HG03575 (cell line): Measurements from ENCODE around the gene AASDHPPT.
A peak's percentile ranks its signal among the peaks of the same experiment; 100 is the strongest.

Experiments
- ATAC-seq: cut with Tn5 transposase; IDR thresholded peaks from one replicate; pipeline ENCODE4 v1.9.1; 2021; ENCODE audit not compliant: unreplicated experiment, insufficient number of reproducible peaks, low FRiP score; ENCODE audit errors: extremely low read depth

The AASDHPPT gene

GRCh38 chr11:106076919-106077608, 398 bp upstream of the AASDHPPT start, which contains the start of gene KBTBD3:
Gene KBTBD3, minus strand, starts transcription at chr11:106077347. Its CDS starts 18,250 bp downstream, at chr11:106059097.
- ATAC-seq = peak; percentile 98

- no peak for ATAC-seq
Observed at GRCh38 chr11:106082096-106082495, 4.6 kb downstream of the AASDHPPT start.

- ATAC-seq = no peak
Observed at GRCh38 chr11:106086135-106086534, 8.7 kb downstream of the AASDHPPT start.

DNA sequence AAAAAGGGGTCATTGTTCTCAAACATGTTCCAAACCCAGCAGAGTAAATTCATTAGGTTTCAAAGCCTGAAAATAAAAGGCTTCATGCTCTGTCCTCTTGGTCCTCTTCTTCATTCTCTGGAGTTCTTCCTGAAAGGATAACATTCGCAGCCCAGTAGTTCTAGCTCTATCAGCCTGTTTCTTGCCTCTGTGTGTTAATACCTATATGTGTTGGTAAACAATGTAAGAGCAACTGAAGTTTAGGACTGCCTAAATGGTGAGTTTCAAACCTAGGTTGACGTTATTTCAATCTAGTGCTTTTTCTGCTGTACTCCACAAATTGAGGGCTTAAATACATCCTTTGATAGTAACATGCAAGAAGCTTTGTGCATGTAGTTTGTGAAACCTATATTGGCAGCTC, 9.4 kb downstream of the AASDHPPT start:
- no peak for ATAC-seq

DNA sequence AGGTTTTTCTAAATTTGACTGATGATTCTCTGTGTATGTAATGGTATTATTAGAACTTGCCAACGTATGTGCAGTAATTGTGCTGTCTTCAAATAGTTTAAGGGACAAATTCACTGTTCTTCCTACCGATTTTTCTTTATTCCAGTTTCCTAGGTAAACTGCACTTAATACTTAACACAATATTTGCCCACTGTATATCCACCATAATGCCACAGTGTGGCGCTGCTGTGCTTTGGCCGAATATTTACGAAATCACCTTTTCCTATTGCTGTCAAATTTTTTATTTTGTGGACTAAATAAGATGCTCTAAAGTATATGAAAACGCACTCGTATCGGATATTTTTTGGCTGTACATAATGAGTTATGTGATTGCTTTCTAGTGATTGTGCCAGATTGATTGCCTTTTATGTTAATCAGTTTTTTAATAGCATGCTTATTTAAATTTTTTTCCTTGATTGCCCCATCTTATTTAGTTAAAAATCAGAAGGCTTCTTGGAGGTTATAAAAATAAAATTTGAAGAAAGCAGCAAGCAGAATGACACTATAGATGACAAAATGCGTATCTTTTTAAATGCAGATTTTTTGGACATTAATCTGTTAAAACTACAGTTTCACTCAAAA, 10.5 kb downstream of the AASDHPPT start:
- ATAC-seq = no peak

GRCh38 chr11:106088896-106089295, 11.4 kb downstream of the AASDHPPT start:
- no peak for ATAC-seq

DNA sequence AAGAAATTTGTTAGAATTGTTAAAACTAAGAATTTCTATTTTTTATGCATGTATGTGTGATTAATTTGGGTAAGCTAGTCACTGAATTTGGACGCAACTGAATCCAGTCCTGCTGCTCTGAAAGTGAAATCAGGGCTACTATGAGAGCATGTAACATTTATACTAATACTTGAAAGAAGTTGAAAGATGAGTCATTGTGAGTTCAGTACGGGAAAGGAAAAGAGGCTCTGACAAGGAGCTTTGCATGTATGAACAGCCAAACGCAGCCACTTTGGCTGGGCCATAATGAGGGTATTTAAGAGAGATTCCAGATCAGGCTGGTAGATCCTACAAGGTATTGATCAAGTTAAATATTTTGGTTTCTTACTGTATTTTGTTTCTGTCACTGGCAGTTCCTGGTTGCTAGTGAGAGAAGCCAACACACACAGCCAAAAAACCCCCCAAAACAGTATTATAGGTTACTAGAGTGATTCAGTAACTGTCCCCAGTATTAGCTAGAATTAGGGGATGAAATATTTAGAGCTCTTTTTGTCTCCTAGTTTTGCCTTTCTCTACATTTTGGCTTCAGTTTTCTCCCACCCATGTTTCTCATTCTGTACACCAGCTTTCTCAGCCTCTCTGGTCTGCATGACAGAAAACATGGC, 14.1 kb downstream of the AASDHPPT start:
- peak; percentile 99 for ATAC-seq

DNA sequence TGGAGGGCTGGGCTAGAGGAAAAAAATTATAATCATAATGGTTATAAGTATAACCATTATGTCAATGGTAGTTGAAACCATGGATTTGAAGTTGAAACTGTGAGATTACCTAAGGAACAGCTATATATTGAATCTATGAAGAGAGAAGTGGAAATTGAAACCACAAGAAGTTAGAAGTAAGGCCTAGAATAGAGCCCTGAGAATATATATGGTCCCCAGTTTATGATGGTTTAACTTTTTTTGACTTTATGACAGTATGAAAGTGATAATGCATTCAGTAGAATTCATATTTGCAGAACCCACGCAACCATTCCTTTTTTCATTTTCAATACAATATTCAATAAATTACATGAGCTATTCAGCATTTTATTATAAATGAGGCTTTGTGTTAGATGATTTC, 15.0 kb downstream of the AASDHPPT start:
- ATAC-seq = no peak

- no peak for ATAC-seq
Observed at GRCh38 chr11:106098893-106099553, 21.6 kb downstream of the AASDHPPT start.

DNA sequence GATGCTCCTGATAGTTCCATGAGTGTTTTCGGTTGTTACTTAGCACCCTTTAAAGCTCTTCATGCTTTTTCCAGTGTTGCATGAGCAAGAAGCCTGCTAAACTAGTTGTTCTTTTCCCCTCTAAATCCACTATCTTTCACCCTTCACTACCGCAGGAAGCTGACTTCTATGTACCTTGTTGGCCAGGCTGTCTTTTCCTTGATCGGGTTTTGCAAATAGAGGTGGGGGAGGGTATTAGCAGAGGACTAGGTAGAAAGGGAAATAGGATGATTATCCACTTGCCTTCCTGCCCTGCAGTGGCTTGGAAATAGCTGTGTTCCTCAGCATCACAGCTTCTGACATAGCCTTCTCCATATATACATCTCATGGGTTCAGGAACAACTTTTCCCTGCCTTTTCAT, 23.9 kb downstream of the AASDHPPT start:
- ATAC-seq = no peak

DNA sequence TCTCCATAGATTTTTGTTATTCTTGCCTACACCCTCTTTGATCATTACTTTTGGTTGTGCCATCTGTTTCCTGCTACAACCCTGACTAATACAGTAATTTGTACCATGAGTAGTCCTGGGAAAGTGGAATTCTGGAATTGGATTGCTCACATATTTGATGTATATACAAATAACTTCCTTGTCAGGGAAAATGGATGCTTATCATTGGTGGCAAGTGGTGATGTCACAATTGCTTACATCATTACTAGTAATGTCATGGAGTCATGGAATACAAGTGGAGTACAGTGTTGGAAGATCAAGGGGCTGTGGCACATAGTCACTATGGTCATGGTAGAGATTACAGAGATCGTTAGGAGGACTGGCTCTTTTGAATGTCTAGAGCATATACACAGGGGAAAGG, 24.4 kb downstream of the AASDHPPT start:
- ATAC-seq = no peak

GRCh38 chr11:106105986-106106385, 28.5 kb downstream of the AASDHPPT start:
- no peak for ATAC-seq

- ATAC-seq = no peak
Observed at GRCh38 chr11:106121570-106122320, 44.3 kb downstream of the AASDHPPT start.

- ATAC-seq = no peak
Observed at GRCh38 chr11:106127604-106128003, 50.1 kb downstream of the AASDHPPT start.

- no peak for ATAC-seq
Observed at GRCh38 chr11:106128740-106129139, 51.3 kb downstream of the AASDHPPT start.

DNA sequence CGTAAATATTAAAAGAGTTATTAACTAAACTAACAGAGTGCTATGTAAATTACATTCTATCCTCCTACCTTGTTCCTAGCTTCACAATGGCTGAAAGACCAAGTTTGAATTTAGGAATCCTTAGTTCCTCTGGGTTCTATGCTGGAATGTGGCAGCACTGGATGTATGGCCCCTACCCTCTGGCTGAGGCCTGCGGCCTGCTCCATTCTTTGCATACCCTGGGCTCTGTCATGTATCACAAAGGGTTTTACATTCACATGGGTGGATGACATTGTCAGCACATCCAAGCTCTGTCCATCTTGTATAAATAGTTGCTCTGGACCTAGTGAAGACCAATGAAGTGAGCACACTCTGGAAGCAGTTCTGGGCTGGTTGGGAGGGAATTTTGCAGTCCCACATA, 54.5 kb downstream of the AASDHPPT start:
- ATAC-seq = no peak

GRCh38 chr11:106132582-106133354, 55.3 kb downstream of the AASDHPPT start:
- ATAC-seq = no peak

DNA sequence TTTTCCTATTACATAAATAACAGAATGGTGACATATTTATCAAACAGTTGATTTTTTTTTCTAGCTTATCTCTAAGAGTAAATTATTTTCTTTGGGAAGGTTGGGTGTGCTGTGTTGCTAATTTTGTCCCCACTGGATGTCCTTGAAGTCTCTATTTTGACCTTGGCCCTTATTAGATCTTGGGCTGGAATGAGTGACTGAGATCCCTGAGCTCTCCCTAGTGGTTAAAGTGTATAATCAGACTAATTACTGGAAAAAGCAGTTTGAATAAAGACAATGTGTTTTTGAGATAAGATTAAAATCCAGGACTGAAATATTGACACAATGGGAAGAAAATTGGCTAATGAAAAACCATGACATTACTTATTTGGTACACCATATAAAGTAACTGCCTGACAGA, 56.1 kb downstream of the AASDHPPT start:
- no peak for ATAC-seq
